Tibial nerve (tissue), 4 donors: ENCODE data around the gene AFF2. TPM values are rescaled to one million over a fixed set of nuclear protein-coding genes. Genes with fewer than 3 reads are reported as not detected.

Source experiments
- DNase-seq, 2 donors: peaks; one replicate each; pipeline ENCODE4 v3.0.0-alpha.2; 2019; ENCODE audit warnings: low spot score in 2 of 2
- H3K27ac ChIP-seq, 4 donors: fragments of 200-600 bp; sonication (generic) in 3 of 4; one replicate each; pipeline ENCODE4 v1.5.1; 2017 to 2019; ENCODE audit warnings: mild to moderate bottlenecking in 1 of 4
- H3K27me3 ChIP-seq, 2 donors: fragments of 200-600 bp; sonication (generic) in 1 of 2; one replicate each; pipeline versions ENCODE4 v1.5.1 to v1.6.0; 2017 to 2019
- H3K36me3 ChIP-seq, 3 donors: fragments of 200-600 bp; sonication (generic); one replicate each; pipeline ENCODE4 v1.5.1; 2018 to 2019
- H3K4me1 ChIP-seq, 4 donors: fragments of 200-600 bp; sonication (generic) in 3 of 4; one replicate each; pipeline ENCODE4 v1.5.1; 2017 to 2019
- H3K4me3 ChIP-seq, 4 donors: fragments of 200-600 bp; sonication (generic) in 3 of 4; one replicate each; pipeline ENCODE4 v1.5.1; 2017 to 2019; ENCODE audit warnings: mild to moderate bottlenecking in 1 of 4, moderate library complexity in 1 of 4
- H3K9me3 ChIP-seq, 4 donors: fragments of 200-600 bp; sonication (generic) in 3 of 4; one replicate each; pipeline ENCODE4 v1.5.1; 2017 to 2019
- EP300 ChIP-seq, 2 donors: sonication (generic); formaldehyde crosslinking; IDR thresholded peaks; one replicate each; pipeline ENCODE4 v1.6.1; 2017; ENCODE audit warnings: antibody characterized with exemption in 2 of 2, mild to moderate bottlenecking in 1 of 2
- POLR2A ChIP-seq, 2 donors: fragments of 450-650 bp; IDR thresholded peaks; one replicate each; pipeline ENCODE4 v1.6.1; 2017; ENCODE audit warnings: antibody characterized with exemption in 2 of 2, mild to moderate bottlenecking in 2 of 2, moderate library complexity in 2 of 2
- WGBS, 2 donors: methylation state at CpG; one replicate each; pipeline ENCODE4 v1.1.5; 2018; 5-methylcytosine and 5-hydroxymethylcytosine counted together
- total RNA-seq, 4 donors: library from RNA; depleted of rRNA; stranded (reverse); fragments of >200 nt; gene quantifications; one replicate each; pipeline ENCODE4 v1.1.0, GENCODE V29; 2016
- TF ChIP-seq, protein P1 (sequence below), 5 experiments: fragments of 200-600 bp in 3 of 5; fragments of 450-650 bp in 2 of 5; sonication (generic) in 3 of 5; IDR thresholded peaks; one replicate each; pipeline ENCODE4 v1.5.1; 2016 to 2019; ENCODE audit warnings: antibody characterized with exemption in 5 of 5, mild to moderate bottlenecking in 3 of 5, moderate library complexity in 2 of 5

Gene AFF2
- total RNA-seq, 4 donors from 2014 or later, result 13.2 to 20.3 (median 16.1) TPM

DNA sequence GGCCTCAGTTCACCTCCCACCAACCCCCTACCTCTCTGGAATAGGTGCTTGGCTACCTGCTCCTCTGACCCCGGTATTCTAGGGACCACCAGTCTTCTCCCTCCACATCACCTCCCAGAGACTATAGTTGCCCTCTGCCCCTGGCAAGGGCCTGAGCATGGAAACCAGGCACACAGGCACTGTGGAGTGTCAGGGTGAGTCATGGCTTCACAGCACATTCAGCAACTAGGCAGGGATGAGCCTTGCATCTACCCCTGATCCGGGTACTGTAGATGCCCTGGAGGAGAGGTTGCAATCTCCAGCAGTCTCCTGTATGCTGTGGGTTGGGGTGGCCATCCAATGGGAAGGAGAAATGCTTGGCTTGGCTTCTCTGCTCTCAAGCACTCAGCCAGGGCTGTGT, 532.0 kb downstream of the AFF2 start:
- DNase-seq, result no peak
- Histone ChIP-seq H3K4me3 (no peak overlapping the region), H3K9me3 (no peaks in the 10 kb centered on the region), H3K36me3 (no peaks in the 10 kb centered on the region), H3K4me1 (no peaks in the 10 kb centered on the region), H3K27me3 (no peaks in the 10 kb centered on the region), H3K27ac (no peak overlapping the region)
- WGBS, 2 donors, result 74% methylated on average over 2 of the region's 2 CpGs; no CpG with 5 or more reads in 1 of the 2 donors
- no peak for TF ChIP-seq POLR2A (IDR thresholded peaks at IDR 0.05)
- no peak for TF ChIP-seq EP300 (IDR thresholded peaks at IDR 0.05)
- TF ChIP-seq, protein P1, sequence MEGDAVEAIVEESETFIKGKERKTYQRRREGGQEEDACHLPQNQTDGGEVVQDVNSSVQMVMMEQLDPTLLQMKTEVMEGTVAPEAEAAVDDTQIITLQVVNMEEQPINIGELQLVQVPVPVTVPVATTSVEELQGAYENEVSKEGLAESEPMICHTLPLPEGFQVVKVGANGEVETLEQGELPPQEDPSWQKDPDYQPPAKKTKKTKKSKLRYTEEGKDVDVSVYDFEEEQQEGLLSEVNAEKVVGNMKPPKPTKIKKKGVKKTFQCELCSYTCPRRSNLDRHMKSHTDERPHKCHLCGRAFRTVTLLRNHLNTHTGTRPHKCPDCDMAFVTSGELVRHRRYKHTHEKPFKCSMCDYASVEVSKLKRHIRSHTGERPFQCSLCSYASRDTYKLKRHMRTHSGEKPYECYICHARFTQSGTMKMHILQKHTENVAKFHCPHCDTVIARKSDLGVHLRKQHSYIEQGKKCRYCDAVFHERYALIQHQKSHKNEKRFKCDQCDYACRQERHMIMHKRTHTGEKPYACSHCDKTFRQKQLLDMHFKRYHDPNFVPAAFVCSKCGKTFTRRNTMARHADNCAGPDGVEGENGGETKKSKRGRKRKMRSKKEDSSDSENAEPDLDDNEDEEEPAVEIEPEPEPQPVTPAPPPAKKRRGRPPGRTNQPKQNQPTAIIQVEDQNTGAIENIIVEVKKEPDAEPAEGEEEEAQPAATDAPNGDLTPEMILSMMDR (IDR thresholded peaks at IDR 0.05), result no peak

- 81 to 90% methylated on average over 1 of the region's 1 CpG for WGBS, 2 donors
- Histone ChIP-seq H3K4me1 (no peaks in the 10 kb centered on the region), H3K4me3 (no peak overlapping the region), H3K9me3 (no peaks in the 10 kb centered on the region), H3K36me3 (no peaks in the 10 kb centered on the region), H3K27ac (no peak overlapping the region), H3K27me3 (no peaks in the 10 kb centered on the region)
- peak in 1 of 2 donors; percentile 5 for DNase-seq
- TF ChIP-seq EP300 (IDR thresholded peaks at IDR 0.05) (no peak), POLR2A (IDR thresholded peaks at IDR 0.05) (no peak)
- TF ChIP-seq, protein P1 (IDR thresholded peaks at IDR 0.05), result no peak
Measured at GRCh38 chrX:149036086-149036485, 535.7 kb downstream of the AFF2 start.

DNA sequence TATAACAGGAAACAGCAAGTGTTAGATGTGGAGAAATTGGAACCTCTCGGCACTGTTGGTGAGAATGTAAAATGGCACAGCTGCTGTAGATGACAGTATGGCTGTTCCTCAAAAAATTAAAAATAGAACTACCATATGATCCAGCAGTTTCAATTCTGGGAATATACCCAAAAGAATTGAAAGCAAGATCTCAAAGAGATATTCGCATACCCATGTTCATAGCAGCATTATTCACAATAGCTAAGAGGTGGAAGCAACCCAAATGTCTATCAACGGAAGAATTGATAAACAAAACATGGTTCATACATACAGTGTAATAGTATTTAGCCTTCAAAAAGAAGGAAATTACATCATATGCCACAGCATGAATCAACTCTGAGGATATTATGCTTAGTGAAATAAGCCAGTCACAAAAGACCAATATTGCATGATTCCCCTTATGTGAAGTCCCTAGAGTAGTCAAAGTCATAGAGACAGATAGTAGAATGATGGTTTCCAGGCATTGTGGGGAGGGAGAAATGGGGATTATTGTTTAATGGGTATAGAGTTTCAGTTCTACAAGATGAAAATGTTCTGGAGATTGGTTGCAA, 537.0 kb downstream of the AFF2 start:
- no peaks in the 10 kb centered on the region for H3K9me3 ChIP-seq
- H3K4me3 ChIP-seq, result no peak overlapping the region
- TF ChIP-seq POLR2A (IDR thresholded peaks at IDR 0.05) (no peak), EP300 (IDR thresholded peaks at IDR 0.05) (no peak)
- TF ChIP-seq, protein P1 (IDR thresholded peaks at IDR 0.05), result no peak
- H3K27me3 ChIP-seq, result no peaks in the 10 kb centered on the region
- no peak for DNase-seq
- H3K36me3 ChIP-seq, result no peaks in the 10 kb centered on the region
- H3K27ac ChIP-seq, result no peak overlapping the region
- WGBS, 2 donors, result 71 to 81% methylated on average over 3 of the region's 3 CpGs
- no peaks in the 10 kb centered on the region for H3K4me1 ChIP-seq

GRCh38 chrX:149039057-149039456, 538.6 kb downstream of the AFF2 start:
- TF ChIP-seq EP300 (IDR thresholded peaks at IDR 0.05), result no peak
- no peak for TF ChIP-seq POLR2A (IDR thresholded peaks at IDR 0.05)
- TF ChIP-seq, protein P1 (IDR thresholded peaks at IDR 0.05), result no peak
- Histone ChIP-seq H3K9me3 (no peaks in the 10 kb centered on the region), H3K27me3 (no peaks in the 10 kb centered on the region), H3K36me3 (no peaks in the 10 kb centered on the region), H3K4me1 (no peaks in the 10 kb centered on the region), H3K4me3 (no peak overlapping the region), H3K27ac (no peak overlapping the region)
- DNase-seq, result no peak

DNA sequence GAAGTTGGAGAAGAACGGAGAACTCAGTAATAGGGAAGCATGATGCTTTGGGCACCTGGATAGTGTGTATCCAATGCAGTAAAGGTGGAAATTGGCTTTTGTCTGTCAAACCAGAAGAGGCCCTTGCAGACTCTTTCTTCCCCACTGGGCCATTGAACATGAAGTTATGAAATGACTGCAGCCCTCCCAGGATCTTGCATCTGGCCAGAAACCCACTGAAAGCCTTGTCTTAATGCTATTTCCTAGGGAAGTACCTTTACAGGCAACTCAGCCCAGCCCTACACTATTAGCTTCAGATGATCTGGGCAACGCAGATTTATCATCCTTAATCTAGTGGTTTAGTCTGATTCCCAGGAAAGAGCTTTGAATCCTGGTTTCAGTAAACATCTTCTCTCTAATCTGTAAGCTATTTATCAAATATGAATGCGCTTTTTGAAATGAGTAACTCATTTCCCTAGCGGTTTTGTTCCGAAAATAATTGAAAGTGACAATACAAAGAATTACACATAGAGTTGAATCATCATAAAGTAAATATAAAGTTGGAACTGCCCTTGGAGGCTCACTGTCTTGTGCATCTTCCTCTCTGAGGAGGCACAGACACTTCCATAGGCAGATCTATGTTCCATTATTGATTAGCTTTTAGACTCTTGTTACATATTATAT, 540.6 kb downstream of the AFF2 start:
- 70 to 83% methylated on average over 5 of the region's 5 CpGs for WGBS, 2 donors
- Histone ChIP-seq H3K27me3 (no peaks in the 10 kb centered on the region), H3K4me1 (no peaks in the 10 kb centered on the region), H3K4me3 (no peak overlapping the region), H3K9me3 (no peaks in the 10 kb centered on the region), H3K36me3 (no peaks in the 10 kb centered on the region), H3K27ac (no peak overlapping the region)
- no peak for DNase-seq
- TF ChIP-seq EP300 (IDR thresholded peaks at IDR 0.05), result no peak
- TF ChIP-seq, protein P1 (IDR thresholded peaks at IDR 0.05), result no peak
- TF ChIP-seq POLR2A (IDR thresholded peaks at IDR 0.05), result no peak
